HG03460 (cell line): Measurements from ENCODE around the gene HDAC9.

Source experiments
- ATAC-seq: cut with Tn5 transposase; IDR thresholded peaks from one replicate; pipeline ENCODE4 v1.9.1; 2021; ENCODE audit not compliant: unreplicated experiment

HDAC9 gene

GRCh38 chr7:18873734-18874336 lies 378.3 kb downstream of the HDAC9 start:
- no peak for ATAC-seq

- no peak for ATAC-seq
Observed at GRCh38 chr7:18874880-18875279, 379.3 kb downstream of the HDAC9 start.

GRCh38 chr7:18877874-18878273 lies 382.3 kb downstream of the HDAC9 start:
- ATAC-seq, result no peak

GRCh38 chr7:18886832-18887231 lies 391.3 kb downstream of the HDAC9 start:
- ATAC-seq, result no peak

GRCh38 chr7:18889436-18889835 lies 393.9 kb downstream of the HDAC9 start:
- no peak for ATAC-seq

GRCh38 chr7:18890134-18890533 lies 394.6 kb downstream of the HDAC9 start:
- ATAC-seq, result no peak

- ATAC-seq, result no peak
Observed at GRCh38 chr7:18890885-18891621, 395.5 kb downstream of the HDAC9 start.

GRCh38 chr7:18893156-18893555 lies 397.6 kb downstream of the HDAC9 start:
- ATAC-seq, result no peak

- no peak for ATAC-seq
Observed at GRCh38 chr7:18894155-18894554, 398.6 kb downstream of the HDAC9 start.

GRCh38 chr7:18895456-18895855 lies 399.9 kb downstream of the HDAC9 start:
- ATAC-seq, result no peak

- no peak for ATAC-seq
Observed at GRCh38 chr7:18896343-18896975, 400.9 kb downstream of the HDAC9 start.

GRCh38 chr7:18900236-18900635 lies 404.7 kb downstream of the HDAC9 start:
- ATAC-seq, result no peak

GRCh38 chr7:18900803-18901202 lies 405.3 kb downstream of the HDAC9 start:
- ATAC-seq, result no peak

GRCh38 chr7:18901351-18901750 lies 405.8 kb downstream of the HDAC9 start:
- no peak for ATAC-seq

- ATAC-seq, result no peak
Observed at GRCh38 chr7:18901982-18902421, 406.5 kb downstream of the HDAC9 start.

- ATAC-seq, result no peak
Observed at GRCh38 chr7:18902892-18903291, 407.3 kb downstream of the HDAC9 start.

GRCh38 chr7:18903695-18904094 lies 408.1 kb downstream of the HDAC9 start:
- ATAC-seq, result no peak

GRCh38 chr7:18905316-18905943 lies 409.9 kb downstream of the HDAC9 start:
- no peak for ATAC-seq

- ATAC-seq, result no peak
Observed at GRCh38 chr7:18906901-18907300, 411.4 kb downstream of the HDAC9 start.

GRCh38 chr7:18913106-18913505 lies 417.6 kb downstream of the HDAC9 start:
- ATAC-seq, result no peak

- no peak for ATAC-seq
Observed at GRCh38 chr7:18916826-18917225, 421.3 kb downstream of the HDAC9 start.

- no peak for ATAC-seq
Observed at GRCh38 chr7:18927134-18927533, 431.6 kb downstream of the HDAC9 start.
